OCI-LY3 (cell line): ENCODE measurements around the gene C11orf21.

Experiments used
- H2AFZ ChIP-seq: fragments of 200-600, 300-600 bp; shearing (Covaris generic); 2 replicates; pipeline ENCODE4 v1.6.0; 2014; ENCODE audit warnings: antibody characterized with exemption, low read depth, low read length
- H3K27ac ChIP-seq: fragments of 200-600, 300-600 bp; sonication (generic); 2 replicates; pipeline ENCODE4 v1.5.1; 2014; ENCODE audit warnings: mild to moderate bottlenecking, low read length, moderate library complexity, mixed read lengths
- H3K27me3 ChIP-seq: fragments of 200-600, 300-600 bp; sonication (generic); 2 replicates; pipeline ENCODE4 v1.6.1; 2014; ENCODE audit warnings: low read depth, low read length, mixed read lengths
- H3K36me3 ChIP-seq: fragments of 200-600, 300-600 bp; sonication (generic); replicated peaks from 2 replicates; pipeline ENCODE3; 2014; ENCODE audit warnings: low read depth, low read length, mixed read lengths
- H3K4me1 ChIP-seq: fragments of 300-600, 200-600 bp; sonication (generic); 2 replicates; pipeline ENCODE4 v1.6.1; 2014; ENCODE audit warnings: low read length, mixed read lengths
- H3K4me2 ChIP-seq: fragments of 200-600, 300-600 bp; sonication (generic); 2 replicates; pipeline ENCODE4 v1.6.1; 2014; ENCODE audit warnings: low read length, mixed read lengths
- H3K4me3 ChIP-seq: fragments of 300-600, 200-600 bp; sonication (generic); 2 replicates; pipeline ENCODE4 v1.5.1; 2014; ENCODE audit warnings: antibody characterized with exemption, mild to moderate bottlenecking, low read length, moderate library complexity
- H3K79me2 ChIP-seq: fragments of 300-600, 200-600 bp; shearing (Covaris generic); 2 replicates; pipeline ENCODE4 v1.6.1; 2014; ENCODE audit warnings: mild to moderate bottlenecking, low read length, mixed read lengths
- H3K9ac ChIP-seq: fragments of 300-600, 200-600 bp; shearing (Covaris generic); 2 replicates; pipeline ENCODE4 v1.6.0; 2014; ENCODE audit warnings: mild to moderate bottlenecking, low read length, moderate library complexity
- H3K9me3 ChIP-seq: fragments of 200-600, 300-600 bp; shearing (Covaris generic); 2 replicates; pipeline ENCODE4 v1.6.1; 2014; ENCODE audit warnings: low read length, mixed read lengths; ENCODE audit not compliant: insufficient read depth
- H4K20me1 ChIP-seq: fragments of 200-600, 300-600 bp; sonication (generic); 2 replicates; pipeline ENCODE4 v1.6.1; 2016; ENCODE audit warnings: low read length, mixed read lengths; ENCODE audit not compliant: insufficient read depth
- EZH2phosphoT487 ChIP-seq: fragments of 200-600 bp; shearing (Covaris generic); IDR thresholded peaks from 2 replicates; pipeline ENCODE4 v1.6.1; 2018; ENCODE audit warnings: antibody characterized with exemption, mixed run types, low read depth
- TF ChIP-seq, protein P1 (sequence below): fragments of 200-600, 300-600 bp; sonication (generic); IDR thresholded peaks from 2 replicates; pipeline ENCODE4 v1.5.1; 2014; ENCODE audit warnings: antibody characterized with exemption, low read length, low read depth

Gene C11orf21

DNA sequence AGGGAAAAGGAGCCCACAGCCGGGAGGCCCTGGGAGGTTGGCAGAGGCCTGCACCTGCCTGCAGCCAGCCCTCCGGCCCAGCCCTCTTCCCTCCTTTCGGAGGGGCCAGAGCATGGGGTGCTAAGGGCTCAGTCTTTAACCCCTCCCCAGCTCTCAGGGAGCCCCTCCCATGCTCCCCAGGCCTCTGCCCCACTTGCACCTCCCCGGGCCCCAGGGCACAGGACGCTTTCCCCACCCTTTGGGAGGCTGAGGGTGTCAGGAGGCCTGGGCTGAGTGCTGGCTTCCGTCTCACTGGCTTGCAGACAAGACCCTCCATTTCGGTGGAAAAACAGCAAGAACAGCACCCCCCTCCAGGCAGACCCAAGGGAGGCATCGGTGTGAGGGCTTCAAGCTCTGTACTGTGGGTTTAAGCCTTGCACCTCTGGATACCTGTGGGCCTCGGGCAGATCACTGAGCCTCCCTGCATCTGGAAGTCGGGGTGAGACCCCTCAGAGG is 38.6 kb downstream of the C11orf21 start:
- no peaks in the 10 kb centered on the region for H3K79me2 ChIP-seq
- H2AFZ ChIP-seq, result no peak overlapping the region
- TF ChIP-seq, protein P1, sequence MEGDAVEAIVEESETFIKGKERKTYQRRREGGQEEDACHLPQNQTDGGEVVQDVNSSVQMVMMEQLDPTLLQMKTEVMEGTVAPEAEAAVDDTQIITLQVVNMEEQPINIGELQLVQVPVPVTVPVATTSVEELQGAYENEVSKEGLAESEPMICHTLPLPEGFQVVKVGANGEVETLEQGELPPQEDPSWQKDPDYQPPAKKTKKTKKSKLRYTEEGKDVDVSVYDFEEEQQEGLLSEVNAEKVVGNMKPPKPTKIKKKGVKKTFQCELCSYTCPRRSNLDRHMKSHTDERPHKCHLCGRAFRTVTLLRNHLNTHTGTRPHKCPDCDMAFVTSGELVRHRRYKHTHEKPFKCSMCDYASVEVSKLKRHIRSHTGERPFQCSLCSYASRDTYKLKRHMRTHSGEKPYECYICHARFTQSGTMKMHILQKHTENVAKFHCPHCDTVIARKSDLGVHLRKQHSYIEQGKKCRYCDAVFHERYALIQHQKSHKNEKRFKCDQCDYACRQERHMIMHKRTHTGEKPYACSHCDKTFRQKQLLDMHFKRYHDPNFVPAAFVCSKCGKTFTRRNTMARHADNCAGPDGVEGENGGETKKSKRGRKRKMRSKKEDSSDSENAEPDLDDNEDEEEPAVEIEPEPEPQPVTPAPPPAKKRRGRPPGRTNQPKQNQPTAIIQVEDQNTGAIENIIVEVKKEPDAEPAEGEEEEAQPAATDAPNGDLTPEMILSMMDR, result no peak
- no peak for TF ChIP-seq EZH2phosphoT487
- H3K4me1 ChIP-seq, result peaks cover 16% of the 10 kb centered on the region
- no peak overlapping the region for H3K4me3 ChIP-seq
- H3K9me3 ChIP-seq, result no peaks in the 10 kb centered on the region
- H3K27me3 ChIP-seq, result no peaks in the 10 kb centered on the region; the same call in 1 of the 2 replicates
- H3K36me3 ChIP-seq, result no peaks in the 10 kb centered on the region
- H3K4me2 ChIP-seq, result no peak overlapping the region
- no peaks in the 10 kb centered on the region for H4K20me1 ChIP-seq
- H3K9ac ChIP-seq, result no peak overlapping the region
- no peak overlapping the region for H3K27ac ChIP-seq

DNA sequence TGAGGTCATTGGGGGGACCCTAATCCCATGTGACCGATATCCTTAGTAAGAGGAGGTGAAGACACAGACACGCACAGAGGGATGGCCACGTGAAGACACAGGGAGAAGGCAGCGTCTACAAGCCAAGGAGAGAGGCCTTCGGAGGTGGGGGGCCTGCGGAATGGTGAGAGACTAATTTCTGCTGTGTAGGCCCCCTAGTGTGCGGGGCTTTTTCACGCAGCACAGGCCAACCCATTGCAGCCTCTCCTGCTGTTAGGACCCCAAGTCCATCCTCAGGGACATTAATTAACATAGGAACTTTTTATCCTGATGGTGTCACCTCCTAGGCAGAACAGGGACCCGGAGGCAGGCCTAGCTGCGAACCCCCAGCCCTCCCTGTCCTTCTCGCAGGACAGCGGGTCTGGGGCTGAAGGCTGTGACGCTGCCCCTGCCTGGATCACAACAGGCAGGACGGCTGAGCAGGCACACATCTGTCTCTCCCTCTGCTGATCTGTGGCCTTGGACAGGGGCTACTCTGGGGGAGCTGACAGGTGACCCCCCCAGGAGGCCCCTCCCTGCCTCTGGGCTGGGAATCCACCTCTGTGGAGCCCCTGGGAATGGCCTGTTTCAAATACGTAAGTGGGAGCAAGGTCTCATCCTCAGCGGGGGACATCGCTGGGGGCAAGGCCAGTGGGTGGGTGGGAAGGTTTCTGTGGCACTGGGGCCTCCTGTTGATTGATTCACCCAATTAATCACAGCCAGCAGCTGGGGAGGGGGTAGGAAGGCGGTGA is 39.2 kb downstream of the C11orf21 start:
- Histone ChIP-seq H2AFZ (no peak overlapping the region), H3K4me2 (no peak overlapping the region), H3K27ac (no peak overlapping the region), H4K20me1 (no peaks in the 10 kb centered on the region), H3K79me2 (no peaks in the 10 kb centered on the region), H3K27me3 (no peaks in the 10 kb centered on the region; the same call in 1 of the 2 replicates), H3K36me3 (no peaks in the 10 kb centered on the region), H3K9me3 (no peaks in the 10 kb centered on the region), H3K9ac (no peak overlapping the region), H3K4me3 (no peak overlapping the region), H3K4me1 (peaks cover 16% of the 10 kb centered on the region)
- TF ChIP-seq, protein P1, result no peak
- TF ChIP-seq EZH2phosphoT487, result no peak

DNA sequence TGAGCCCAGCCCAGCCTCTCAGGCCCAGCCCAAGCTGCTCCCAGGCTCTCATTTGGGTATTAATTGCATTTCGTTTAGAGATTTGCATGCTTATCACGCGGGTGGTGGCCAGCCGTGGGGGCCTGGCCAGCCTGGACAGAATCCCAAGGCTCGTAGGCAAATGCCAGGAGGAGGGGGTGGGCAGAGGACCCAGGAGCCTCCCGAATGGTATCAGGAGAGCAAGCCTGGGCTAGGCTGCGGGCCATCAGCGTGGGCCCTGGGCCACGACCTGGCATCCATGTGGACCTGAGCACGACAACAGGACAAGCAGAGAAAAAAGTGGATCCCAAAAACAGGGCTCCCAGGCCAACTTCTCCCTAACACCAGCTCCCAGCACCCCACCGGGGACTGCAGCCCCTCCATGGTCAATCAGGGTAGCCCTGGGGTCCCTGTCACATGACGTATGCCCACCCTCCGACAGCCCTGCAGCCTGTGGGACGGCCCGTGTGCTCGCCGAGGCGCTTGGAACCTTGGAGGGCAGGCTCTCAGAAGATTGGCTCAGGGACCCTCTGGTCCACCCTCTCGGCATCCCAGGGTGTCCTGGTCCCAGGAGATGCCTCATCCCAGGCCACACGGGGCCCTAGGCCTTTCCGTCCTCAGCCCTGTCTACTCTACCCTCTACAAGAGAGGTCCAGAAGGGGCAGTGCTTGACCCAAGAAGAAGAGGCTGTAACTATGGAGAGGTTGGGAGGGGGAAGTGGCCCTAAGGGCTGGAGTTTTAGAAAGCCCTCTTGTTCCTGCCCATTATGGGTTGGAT is 40.1 kb downstream of the C11orf21 start:
- Histone ChIP-seq H3K36me3 (no peaks in the 10 kb centered on the region), H3K4me3 (no peak overlapping the region), H3K9ac (no peak overlapping the region), H4K20me1 (no peaks in the 10 kb centered on the region), H3K4me2 (no peak overlapping the region), H3K9me3 (no peaks in the 10 kb centered on the region), H3K27ac (no peak overlapping the region), H3K27me3 (no peaks in the 10 kb centered on the region; the same call in 1 of the 2 replicates), H3K79me2 (no peaks in the 10 kb centered on the region), H2AFZ (no peak overlapping the region), H3K4me1 (peaks cover 15% of the 10 kb centered on the region)
- TF ChIP-seq, protein P1, result no peak
- no peak for TF ChIP-seq EZH2phosphoT487
